DMS153 treated with DMSO at 0.1 percent for 48 hours (cell line): ENCODE results near the gene MAN1C1.

ENCODE experiments used
- DNase-seq: peaks from one replicate; lab custom pipeline; 2025; ENCODE audit not compliant: unreplicated experiment; lab: John Stamatoyannopoulos, UW

MAN1C1 gene

GRCh38 chr1:25756215-25756614, 139.6 kb downstream of the MAN1C1 start:
- no peak for DNase-seq

- DNase-seq = no peak
These were observed 140.7 kb downstream of the MAN1C1 start for GRCh38 chr1:25757151-25757845.

- DNase-seq = no peak
These were observed 141.2 kb downstream of the MAN1C1 start for GRCh38 chr1:25757846-25758185.

GRCh38 chr1:25758466-25759070, 142.0 kb downstream of the MAN1C1 start:
- no peak for DNase-seq

GRCh38 chr1:25760122-25760719, 143.6 kb downstream of the MAN1C1 start:
- no peak for DNase-seq

- no peak for DNase-seq
These were observed 144.3 kb downstream of the MAN1C1 start for GRCh38 chr1:25760871-25761270.

GRCh38 chr1:25763493-25763892, 146.9 kb downstream of the MAN1C1 start:
- DNase-seq = no peak

GRCh38 chr1:25765136-25765922, 148.7 kb downstream of the MAN1C1 start:
- DNase-seq = no peak

- no peak for DNase-seq
These were observed 149.5 kb downstream of the MAN1C1 start for GRCh38 chr1:25765923-25766589.

GRCh38 chr1:25766721-25767436, 150.3 kb downstream of the MAN1C1 start:
- no peak for DNase-seq

- no peak for DNase-seq
These were observed 150.8 kb downstream of the MAN1C1 start for GRCh38 chr1:25767437-25767770.

- DNase-seq = no peak
These were observed 152.4 kb downstream of the MAN1C1 start for GRCh38 chr1:25768999-25769398.

- no peak for DNase-seq
These were observed 153.2 kb downstream of the MAN1C1 start for GRCh38 chr1:25769625-25770383.

GRCh38 chr1:25770541-25771220, 154.1 kb downstream of the MAN1C1 start:
- DNase-seq = no peak

- peak; percentile 71 for DNase-seq
These were observed 154.9 kb downstream of the MAN1C1 start for GRCh38 chr1:25771221-25772114.

GRCh38 chr1:25772164-25772563, 155.6 kb downstream of the MAN1C1 start:
- no peak for DNase-seq

GRCh38 chr1:25772692-25773245, 156.2 kb downstream of the MAN1C1 start:
- no peak for DNase-seq

- DNase-seq = no peak
These were observed 157.0 kb downstream of the MAN1C1 start for GRCh38 chr1:25773441-25774125.
